B cell (primary cell): Measurements from ENCODE around the gene PHLDB1. TPM values are rescaled to one million over a fixed set of nuclear protein-coding genes. Genes with fewer than 3 reads are reported as not detected.

ENCODE experiments used
- ATAC-seq: fragments of 200-7000 bp; cut with Tn5 transposase; one replicate; pipeline ENCODE4 v1.10.0; 2021; ENCODE audit warnings: low read depth, mild to moderate bottlenecking, moderate number of reproducible peaks, moderate library complexity
- CTCF ChIA-PET: fragments of 350-600 bp; sonication (Branson Sonifier 250); formaldehyde crosslinking; loops from one replicate; lab custom pipeline; 2021; ENCODE audit warnings: antibody characterized with exemption, inconsistent platforms; lab: Charles Lee
- POLR2A ChIA-PET: fragments of 350-600 bp; sonication (Branson Sonifier 250); formaldehyde crosslinking; loops from one replicate; lab custom pipeline; 2021; ENCODE audit warnings: antibody characterized with exemption; lab: Charles Lee
- DNase-seq: peaks from one replicate; pipeline ENCODE4 v3.0.0; 2013
- H2AFZ ChIP-seq: 2 replicates; pipeline ENCODE4 v1.6.1; 2012; ENCODE audit warnings: mild to moderate bottlenecking, low read depth, low read length; ENCODE audit not compliant: insufficient read depth, poor library complexity, severe bottlenecking
- H3K27ac ChIP-seq, 2 donors: 1 replicate in 1 of 2; 2 replicates in 1 of 2; pipeline ENCODE4 v1.5.1; 2012 to 2013; ENCODE audit warnings: low read length in 2 of 2, mild to moderate bottlenecking in 2 of 2, moderate library complexity in 1 of 2
- H3K27me3 ChIP-seq, 4 experiments: fragments of 200-600 bp in 1 of 4; sonication (generic) in 1 of 4; replicated peaks in 1 of 4; 1 replicate in 2 of 4; 2 replicates in 2 of 4; pipeline versions ENCODE4 v1.6.1 to v1.7.0; 2013 to 2016; ENCODE audit warnings: low read length in 3 of 4, mild to moderate bottlenecking in 2 of 4, mixed read lengths in 1 of 4, moderate library complexity in 1 of 4; ENCODE audit not compliant: insufficient read depth in 4 of 4, control insufficient read depth in 3 of 4; ENCODE audit errors: control extremely low read depth in 1 of 4
- H3K36me3 ChIP-seq, 2 experiments: replicated peaks in 1 of 2; 1 replicate in 1 of 2; 2 replicates in 1 of 2; pipeline versions ENCODE4 v1.6.1 to v1.7.1; 2013; ENCODE audit warnings: low read length in 1 of 2; ENCODE audit not compliant: insufficient read depth in 2 of 2, control insufficient read depth in 1 of 2; ENCODE audit errors: control extremely low read depth in 1 of 2, extremely low read depth in 1 of 2
- H3K4me1 ChIP-seq, 2 donors: fragments of 200-600 bp in 1 of 2; sonication (generic) in 1 of 2; 1 replicate in 1 of 2; 2 replicates in 1 of 2; pipeline versions ENCODE4 v1.5.1 to v1.6.1; 2013 to 2017; ENCODE audit warnings: low read length in 2 of 2; ENCODE audit not compliant: control insufficient read depth in 2 of 2, insufficient read depth in 2 of 2
- H3K4me2 ChIP-seq: replicated peaks from 2 replicates; pipeline ENCODE3; 2012; ENCODE audit warnings: mild to moderate bottlenecking, low read depth, low read length; ENCODE audit not compliant: poor library complexity, severe bottlenecking
- H3K4me3 ChIP-seq, 5 experiments: fragments of 200-600 bp in 1 of 5; sonication (generic) in 1 of 5; 1 replicate in 3 of 5; 2 replicates in 2 of 5; pipeline versions ENCODE4 v1.5.1 to v1.7.0; 2011 to 2016; ENCODE audit warnings: low read length in 4 of 5, mild to moderate bottlenecking in 4 of 5, low read depth in 2 of 5, control low read depth in 1 of 5, moderate library complexity in 1 of 5; ENCODE audit not compliant: insufficient read depth in 1 of 5; ENCODE audit errors: control extremely low read depth in 1 of 5, extremely low read depth in 1 of 5
- H3K79me2 ChIP-seq: fragments of 200-600 bp; sonication (generic); one replicate; pipeline ENCODE4 v1.6.0; 2016; ENCODE audit warnings: low read length; ENCODE audit not compliant: control insufficient read depth, insufficient read depth
- H3K9ac ChIP-seq: fragments of 200-600 bp; sonication (generic); 2 replicates; pipeline ENCODE4 v1.6.1; 2017; ENCODE audit warnings: mild to moderate bottlenecking, low read length, moderate library complexity
- H3K9me3 ChIP-seq, 3 donors: one replicate each; pipeline versions ENCODE4 v1.6.1 to v1.7.1; 2013; ENCODE audit warnings: low read length in 2 of 3; ENCODE audit not compliant: control insufficient read depth in 2 of 3, insufficient read depth in 1 of 3; ENCODE audit errors: control extremely low read depth in 1 of 3
- H4K20me1 ChIP-seq: 2 replicates; pipeline ENCODE4 v1.6.0; 2012; ENCODE audit warnings: mild to moderate bottlenecking, low read length; ENCODE audit not compliant: insufficient read depth, control insufficient read depth, poor library complexity, severe bottlenecking
- H3K27ac Mint-ChIP-seq: one replicate; pipeline ENCODE4 v1.8.0; 2021; ENCODE audit warnings: mixed read lengths
- H3K27me3 Mint-ChIP-seq: one replicate; pipeline ENCODE4 v1.8.0; 2021; ENCODE audit warnings: mixed read lengths
- H3K4me1 Mint-ChIP-seq: one replicate; pipeline ENCODE4 v1.8.0; 2021; ENCODE audit warnings: mixed read lengths
- H3K4me3 Mint-ChIP-seq: one replicate; pipeline ENCODE4 v1.8.0; 2021; ENCODE audit warnings: mixed read lengths
- H3K9me3 Mint-ChIP-seq: one replicate; pipeline ENCODE4 v1.8.0; 2022; ENCODE audit warnings: mixed read lengths; ENCODE audit not compliant: insufficient read depth
- EZH2 ChIP-seq: IDR thresholded peaks from 2 replicates; pipeline ENCODE4 v1.6.1; 2012; ENCODE audit warnings: borderline replicate concordance, low read depth, mild to moderate bottlenecking, moderate library complexity, low read length; ENCODE audit not compliant: insufficient read depth, poor library complexity, severe bottlenecking
- WGBS: methylation state at CpG from one replicate; pipeline ENCODE4 v1.1.5; 2013; ENCODE audit warnings: missing lambda C conversion rate; ENCODE audit not compliant: insufficient coverage; 5-methylcytosine and 5-hydroxymethylcytosine counted together
- intact Hi-C: fragments of 100-400 bp; cut with micrococcal nuclease; formaldehyde crosslinking; loops from one replicate; pipeline ENCODE4 v1.10.0; 2022
- polyA plus RNA-seq: library from polyadenylated mRNA; depleted of rRNA; stranded (reverse); fragments of >200 nt; gene quantifications from 2 replicates; pipeline ENCODE4 v1.2.3, GENCODE V29; 2012
- total RNA-seq, 2 donors: library from RNA; stranded (reverse); fragments of 120-200 nt in 1 of 2; gene quantifications; 1 replicate in 1 of 2; 2 replicates in 1 of 2; pipeline versions ENCODE4 v1.2.3 to v1.2.4, GENCODE V29; 2013 to 2022
- TF ChIP-seq, protein P1 (sequence below): fragments of 200-600 bp; IDR thresholded peaks from one replicate; pipeline ENCODE4 v1.8.0; 2022; ENCODE audit warnings: antibody characterized with exemption, mild to moderate bottlenecking

The PHLDB1 gene
- total and polyA plus RNA-seq, 2 donors (not counting 1 experiment from before 2014, with no cell fraction given) = 0.46 to 2.4 TPM

GRCh38 chr11:118608360-118609227, 1.2 kb downstream of the PHLDB1 start:
- intact Hi-C loops = no loop called here
- Histone ChIP-seq H3K4me1 (peaks cover 26 to 38% of the 10 kb centered on the region in 2 donors), H3K27ac (peak overlapping the region in 1 of 2 donors; percentile 51), H2AFZ (peak overlapping the region; percentile 88), H3K79me2 (no peaks in the 10 kb centered on the region), H4K20me1 (no peaks in the 10 kb centered on the region), H3K9me3 (peaks cover 0 to 12% (median 0%) of the 10 kb centered on the region in 3 donors), H3K27me3 (peaks cover 0 to 46% (median 17%) of the 10 kb centered on the region in 4 experiments), H3K36me3 (no peaks in the 10 kb centered on the region), H3K9ac (peak overlapping the region; percentile 76), H3K4me3 (peak overlapping the region in 4 of 5 experiments; percentile 60 to 78 (median 64)), H3K4me2 (peak overlapping the region; percentile 100)
- Mint-ChIP-seq H3K27me3 (peaks cover 20% of the 10 kb centered on the region), H3K27ac (peak overlapping the region; percentile 83), H3K4me3 (peak overlapping the region; percentile 83), H3K9me3 (no peaks in the 10 kb centered on the region), H3K4me1 (peaks cover 25% of the 10 kb centered on the region)
- ATAC-seq = peak; percentile 64
- CTCF ChIA-PET = interaction anchor here (1.0 to 2.4 kb wide), 4 partner anchors 9 to 248 kb away, joined by 3 to 8 read pairs (median 3); no protein-coding TSS in a partner anchor
- DNase-seq = peak; percentile 88
- TF ChIP-seq EZH2 = no peak
- TF ChIP-seq, protein P1, sequence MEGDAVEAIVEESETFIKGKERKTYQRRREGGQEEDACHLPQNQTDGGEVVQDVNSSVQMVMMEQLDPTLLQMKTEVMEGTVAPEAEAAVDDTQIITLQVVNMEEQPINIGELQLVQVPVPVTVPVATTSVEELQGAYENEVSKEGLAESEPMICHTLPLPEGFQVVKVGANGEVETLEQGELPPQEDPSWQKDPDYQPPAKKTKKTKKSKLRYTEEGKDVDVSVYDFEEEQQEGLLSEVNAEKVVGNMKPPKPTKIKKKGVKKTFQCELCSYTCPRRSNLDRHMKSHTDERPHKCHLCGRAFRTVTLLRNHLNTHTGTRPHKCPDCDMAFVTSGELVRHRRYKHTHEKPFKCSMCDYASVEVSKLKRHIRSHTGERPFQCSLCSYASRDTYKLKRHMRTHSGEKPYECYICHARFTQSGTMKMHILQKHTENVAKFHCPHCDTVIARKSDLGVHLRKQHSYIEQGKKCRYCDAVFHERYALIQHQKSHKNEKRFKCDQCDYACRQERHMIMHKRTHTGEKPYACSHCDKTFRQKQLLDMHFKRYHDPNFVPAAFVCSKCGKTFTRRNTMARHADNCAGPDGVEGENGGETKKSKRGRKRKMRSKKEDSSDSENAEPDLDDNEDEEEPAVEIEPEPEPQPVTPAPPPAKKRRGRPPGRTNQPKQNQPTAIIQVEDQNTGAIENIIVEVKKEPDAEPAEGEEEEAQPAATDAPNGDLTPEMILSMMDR = no peak
- POLR2A ChIA-PET = interaction anchor here (0.5 kb wide), 1 partner anchor 318 kb away, joined by 4 read pairs; no protein-coding TSS in a partner anchor
- 17% methylated on average over 69 of the region's 69 CpGs for WGBS
